PFSK-1 (cell line): Measurements from ENCODE around the gene MAN1C1. TPM values are rescaled to one million over a fixed set of nuclear protein-coding genes. Genes with fewer than 3 reads are reported as not detected.

Experiments used
- FOXP2 ChIP-seq: optimal IDR thresholded peaks from 2 replicates; pipeline ENCODE3; 2011; ENCODE audit warnings: borderline replicate concordance, control low read depth, inconsistent platforms; ENCODE audit not compliant: insufficient read depth; ENCODE audit errors: extremely low read length, extremely low read depth
- POLR2AphosphoS5 ChIP-seq: IDR thresholded peaks from 2 replicates; pipeline ENCODE4 v1.6.1; 2012; ENCODE audit warnings: low read depth, mild to moderate bottlenecking, control low read depth, low read length, moderate library complexity
- SIN3A ChIP-seq: IDR thresholded peaks from 2 replicates; pipeline ENCODE4 v1.6.1; 2012; ENCODE audit warnings: mild to moderate bottlenecking, low read length, moderate library complexity, borderline replicate concordance; ENCODE audit not compliant: insufficient read depth
- TAF1 ChIP-seq: IDR thresholded peaks from 2 replicates; pipeline ENCODE4 v1.6.1; 2012; ENCODE audit warnings: low read length, control low read depth, borderline replicate concordance; ENCODE audit not compliant: insufficient read depth
- polyA plus RNA-seq: library from polyadenylated mRNA; unstranded; fragments of >200 nt; gene quantifications from one replicate; pipeline ENCODE4 v1.2.1, GENCODE V29; 2012; ENCODE audit warnings: low read depth, missing spikeins; ENCODE audit not compliant: insufficient read length
- TF ChIP-seq, protein P1 (sequence below), 2 experiments: IDR thresholded peaks; 2 replicates each; pipeline versions ENCODE4 v1.6.1 to v1.8.0; 2011 to 2012; ENCODE audit warnings: low read depth in 2 of 2, low read length in 2 of 2, control low read depth in 1 of 2, inconsistent platforms in 1 of 2, mild to moderate bottlenecking in 1 of 2, moderate library complexity in 1 of 2; ENCODE audit not compliant: insufficient read depth in 1 of 2

Gene MAN1C1
- polyA plus RNA-seq = 15.7 TPM

DNA sequence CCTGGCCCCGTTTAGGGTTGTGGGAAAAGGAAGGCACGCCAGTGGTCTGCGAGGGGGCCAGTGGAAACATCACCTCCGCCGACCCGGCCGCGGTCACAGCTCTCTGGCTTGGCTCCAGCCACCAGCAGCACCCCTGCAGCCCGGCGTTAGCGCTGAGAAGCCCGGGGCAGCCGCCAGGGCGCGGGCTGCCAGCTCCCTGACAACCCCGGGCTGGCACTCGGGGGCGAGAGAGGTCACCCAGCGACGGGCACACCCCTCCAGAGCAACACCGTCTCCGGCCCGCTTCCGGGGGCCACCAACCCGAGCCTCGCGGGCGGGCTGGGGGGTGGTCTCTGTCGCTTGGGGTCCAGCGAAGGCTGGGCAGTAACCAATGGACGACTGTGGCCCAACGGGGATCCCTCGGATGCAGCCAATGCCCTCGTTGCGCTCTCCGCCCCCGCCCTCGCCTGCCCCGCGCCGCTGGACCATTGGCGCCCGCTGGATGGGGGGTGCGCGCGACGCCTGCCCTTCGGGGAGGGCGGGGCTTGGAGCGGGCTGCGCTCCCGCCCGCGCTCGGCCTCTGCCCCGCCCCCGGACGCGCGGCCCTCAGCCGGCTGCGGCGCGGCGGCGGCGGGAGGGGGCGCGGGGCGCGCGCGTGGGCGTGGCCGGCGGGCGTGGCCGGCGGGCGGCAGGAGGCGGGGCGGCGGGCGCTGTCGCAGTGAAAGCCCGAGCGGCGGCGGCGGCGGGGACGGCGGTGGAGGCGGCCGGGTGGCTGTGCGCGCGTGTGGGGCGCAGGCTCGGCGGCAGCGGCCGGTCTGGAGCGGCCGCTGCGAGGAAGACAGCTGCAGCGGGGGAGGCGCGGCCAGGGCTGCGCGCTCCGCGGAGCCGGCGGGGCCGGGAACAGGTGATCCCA is at the start of gene MAN1C1:
MAN1C1 (plus strand) TSS at position 697 of the 892 bp plus-strand sequence. CDS start 1,007 bp downstream, outside the sequence.
- TF ChIP-seq FOXP2 = peak; percentile 62
- TF ChIP-seq SIN3A = no peak

- TF ChIP-seq, protein P1, sequence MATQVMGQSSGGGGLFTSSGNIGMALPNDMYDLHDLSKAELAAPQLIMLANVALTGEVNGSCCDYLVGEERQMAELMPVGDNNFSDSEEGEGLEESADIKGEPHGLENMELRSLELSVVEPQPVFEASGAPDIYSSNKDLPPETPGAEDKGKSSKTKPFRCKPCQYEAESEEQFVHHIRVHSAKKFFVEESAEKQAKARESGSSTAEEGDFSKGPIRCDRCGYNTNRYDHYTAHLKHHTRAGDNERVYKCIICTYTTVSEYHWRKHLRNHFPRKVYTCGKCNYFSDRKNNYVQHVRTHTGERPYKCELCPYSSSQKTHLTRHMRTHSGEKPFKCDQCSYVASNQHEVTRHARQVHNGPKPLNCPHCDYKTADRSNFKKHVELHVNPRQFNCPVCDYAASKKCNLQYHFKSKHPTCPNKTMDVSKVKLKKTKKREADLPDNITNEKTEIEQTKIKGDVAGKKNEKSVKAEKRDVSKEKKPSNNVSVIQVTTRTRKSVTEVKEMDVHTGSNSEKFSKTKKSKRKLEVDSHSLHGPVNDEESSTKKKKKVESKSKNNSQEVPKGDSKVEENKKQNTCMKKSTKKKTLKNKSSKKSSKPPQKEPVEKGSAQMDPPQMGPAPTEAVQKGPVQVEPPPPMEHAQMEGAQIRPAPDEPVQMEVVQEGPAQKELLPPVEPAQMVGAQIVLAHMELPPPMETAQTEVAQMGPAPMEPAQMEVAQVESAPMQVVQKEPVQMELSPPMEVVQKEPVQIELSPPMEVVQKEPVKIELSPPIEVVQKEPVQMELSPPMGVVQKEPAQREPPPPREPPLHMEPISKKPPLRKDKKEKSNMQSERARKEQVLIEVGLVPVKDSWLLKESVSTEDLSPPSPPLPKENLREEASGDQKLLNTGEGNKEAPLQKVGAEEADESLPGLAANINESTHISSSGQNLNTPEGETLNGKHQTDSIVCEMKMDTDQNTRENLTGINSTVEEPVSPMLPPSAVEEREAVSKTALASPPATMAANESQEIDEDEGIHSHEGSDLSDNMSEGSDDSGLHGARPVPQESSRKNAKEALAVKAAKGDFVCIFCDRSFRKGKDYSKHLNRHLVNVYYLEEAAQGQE (IDR thresholded peaks at IDR 0.05; ENCODE audit: insufficient read depth in 1 of 2, low read depth in 2 of 2, low read length in 2 of 2) = no peak
- no peak for TF ChIP-seq TAF1
- TF ChIP-seq POLR2AphosphoS5 = no peak
- TF ChIP-seq SIN3A = no peak
- TF ChIP-seq FOXP2 = no peak
Measured at GRCh38 chr1:25567710-25568089, 48.9 kb upstream of the MAN1C1 start.

DNA sequence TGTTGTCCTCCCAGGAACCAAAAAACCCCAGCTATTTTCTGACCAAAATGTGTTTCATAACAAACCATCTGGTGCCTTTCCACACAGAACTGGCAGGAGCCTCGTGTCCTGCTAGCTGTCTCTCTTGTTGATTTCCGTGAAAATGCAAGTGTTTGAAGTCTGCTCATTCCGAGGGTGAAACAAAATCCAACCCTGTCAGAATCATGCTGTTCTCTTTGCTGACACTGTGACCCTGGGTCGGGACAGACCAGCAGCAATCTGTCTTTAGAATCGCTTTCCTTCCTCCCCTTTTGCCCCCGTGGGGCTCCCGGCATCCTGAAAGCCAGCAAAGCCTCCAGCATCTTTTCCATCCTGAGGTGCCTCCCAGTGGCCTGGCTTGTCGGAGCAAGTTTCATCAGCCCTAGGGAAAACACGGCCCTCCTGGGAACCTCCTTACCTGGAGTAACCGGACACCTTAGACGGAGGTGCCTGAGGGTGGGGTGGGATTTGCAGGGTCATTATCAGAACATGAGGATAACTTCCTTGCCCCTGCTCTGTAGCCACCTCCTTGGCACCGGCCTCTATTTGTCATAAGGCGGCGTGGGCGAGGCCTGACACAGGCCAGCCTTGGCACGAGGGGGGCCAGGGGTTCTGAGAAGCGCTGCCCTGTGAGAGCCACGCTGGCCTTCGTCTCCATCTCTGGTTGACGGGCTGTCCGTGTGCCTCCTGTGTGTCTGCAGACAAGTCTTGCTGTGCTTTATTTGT is 48.3 kb upstream of the MAN1C1 start:
- TF ChIP-seq, protein P1 (IDR thresholded peaks at IDR 0.05; ENCODE audit: insufficient read depth in 1 of 2, low read depth in 2 of 2, low read length in 2 of 2) = no peak
- TF ChIP-seq POLR2AphosphoS5 (no peak), FOXP2 (no peak), TAF1 (no peak)

DNA sequence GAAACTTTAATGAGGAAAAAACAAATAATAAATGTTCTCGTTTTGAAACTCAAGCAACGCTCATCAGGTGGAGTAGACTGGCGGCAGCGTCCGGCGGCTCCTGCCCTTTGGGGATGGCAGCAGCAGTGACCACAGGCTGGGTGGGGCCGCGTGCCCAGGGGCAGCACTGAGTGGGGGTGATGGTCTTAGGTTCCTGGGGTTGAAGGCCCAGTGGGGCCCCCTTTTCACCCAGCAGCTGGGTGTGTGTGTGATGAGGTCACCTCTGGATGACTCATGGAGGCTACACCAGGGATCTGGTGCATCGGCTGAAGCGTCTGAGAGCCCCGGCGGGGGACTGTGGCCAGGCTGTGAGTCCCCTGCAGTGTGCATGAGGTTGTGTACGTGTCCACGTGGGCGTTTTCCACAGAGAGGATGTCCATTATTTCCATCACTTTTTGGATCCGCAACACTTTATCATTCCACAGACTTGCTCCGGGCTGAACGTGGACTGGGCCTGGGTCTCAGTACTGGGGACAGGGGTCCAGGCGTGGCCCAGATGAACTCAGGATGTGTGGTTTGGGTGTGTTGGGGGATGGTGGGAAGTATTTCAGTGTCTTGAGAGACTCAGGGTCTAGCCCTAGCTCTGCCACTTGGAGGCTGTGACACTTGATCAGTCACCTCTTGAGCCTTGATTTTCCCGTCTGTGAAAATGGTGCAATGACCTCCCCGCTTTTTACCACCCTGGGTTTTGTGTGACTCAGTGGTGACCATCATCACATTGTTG is 47.6 kb upstream of the MAN1C1 start:
- TF ChIP-seq, protein P1 (IDR thresholded peaks at IDR 0.05; ENCODE audit: insufficient read depth in 1 of 2, low read depth in 2 of 2, low read length in 2 of 2) = no peak
- TF ChIP-seq POLR2AphosphoS5 = no peak
- peak; percentile 15 for TF ChIP-seq FOXP2
- TF ChIP-seq SIN3A = no peak
- TF ChIP-seq TAF1 = no peak

GRCh38 chr1:25569597-25570396 is 46.8 kb upstream of the MAN1C1 start:
- TF ChIP-seq TAF1 (no peak), POLR2AphosphoS5 (no peak)
